Spleen (tissue), 7 donors: ENCODE measurements around the gene CORO6.
A peak's percentile ranks its signal among the peaks of the same experiment; 100 is the strongest.

Source experiments
- CTCF ChIP-seq, 11 experiments: fragments of 200-600 bp in 7 of 11; fragments of 450-650 bp in 4 of 11; sonication (generic) in 4 of 11; IDR thresholded peaks in 8 of 11; conservative IDR thresholded peaks in 3 of 11; 1 replicate in 7 of 11; 2 replicates in 4 of 11; pipeline versions ENCODE4 v1.4.0 to v1.8.0; 2016 to 2021; ENCODE audit warnings: antibody characterized with exemption in 11 of 11, inconsistent platforms in 4 of 11, mild to moderate bottlenecking in 1 of 11
- POLR2A ChIP-seq, 3 donors: fragments of 450-650 bp; IDR thresholded peaks; one replicate each; pipeline ENCODE4 v1.5.1; 2017; ENCODE audit warnings: antibody characterized with exemption in 3 of 3, mild to moderate bottlenecking in 1 of 3
- POLR2AphosphoS5 ChIP-seq, 3 donors: sonication (generic); formaldehyde crosslinking; IDR thresholded peaks; one replicate each; pipeline ENCODE4 v1.5.1; 2017; ENCODE audit warnings: antibody characterized with exemption in 3 of 3
- donor health status: DM: no; HTN: no; CAD: no; lungs with moderate emphysema.
- donor health status: DM: no; HTN: no; CAD: no.
- donor health status: DM: no; HTN: no; CAD: no.

DNA sequence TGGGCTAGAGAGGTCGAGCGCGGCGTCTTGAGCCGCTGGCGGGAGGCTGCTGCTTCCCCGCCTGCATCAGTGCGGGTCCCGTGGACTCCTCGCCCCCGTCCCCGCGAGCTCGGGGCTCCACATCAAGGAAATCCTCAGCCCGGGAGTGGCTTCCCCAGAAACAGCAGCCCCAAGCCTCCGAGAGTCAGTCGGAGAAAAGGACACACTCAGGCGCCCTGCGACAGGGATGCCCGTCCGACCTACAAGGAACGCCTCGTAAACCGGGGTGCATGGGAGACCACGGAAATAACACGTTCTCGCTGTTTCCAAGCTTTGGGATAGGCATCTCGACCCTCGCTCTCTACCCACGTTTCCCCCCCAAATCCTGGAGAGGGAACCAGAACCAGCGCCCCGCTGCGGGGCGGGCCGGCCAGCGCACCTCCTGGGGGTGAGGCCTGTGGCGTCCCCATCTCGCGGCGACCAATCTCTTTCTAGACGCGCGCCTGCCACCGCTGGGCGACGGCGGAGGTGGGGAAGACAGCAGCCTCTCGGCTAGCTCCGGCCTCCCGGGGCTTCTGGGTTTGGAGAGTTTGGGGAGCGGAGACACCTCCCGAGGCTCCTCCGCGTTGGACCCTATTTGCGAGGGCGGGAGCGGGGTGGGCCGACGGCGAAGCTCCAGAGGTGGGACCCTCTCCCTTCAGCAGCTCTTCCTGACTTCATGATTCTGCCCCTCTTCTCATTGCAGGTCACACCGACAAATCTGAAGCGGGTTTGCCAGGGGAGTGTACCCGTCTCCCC is 55.0 kb downstream of the CORO6 start:
- TF ChIP-seq POLR2AphosphoS5 (IDR thresholded peaks at IDR 0.05) (peak in 1 of 3 donors; percentile 58), CTCF (IDR thresholded peaks at IDR 0.05 in 8 of 11, conservative IDR thresholded peaks at IDR 0.05 in 3 of 11) (peak in 10 of 11 experiments; percentile 17 to 78 (median 52)), POLR2A (IDR thresholded peaks at IDR 0.05) (no peak)
